Measurements from ENCODE around the gene DLG4.

Gene DLG4

DNA sequence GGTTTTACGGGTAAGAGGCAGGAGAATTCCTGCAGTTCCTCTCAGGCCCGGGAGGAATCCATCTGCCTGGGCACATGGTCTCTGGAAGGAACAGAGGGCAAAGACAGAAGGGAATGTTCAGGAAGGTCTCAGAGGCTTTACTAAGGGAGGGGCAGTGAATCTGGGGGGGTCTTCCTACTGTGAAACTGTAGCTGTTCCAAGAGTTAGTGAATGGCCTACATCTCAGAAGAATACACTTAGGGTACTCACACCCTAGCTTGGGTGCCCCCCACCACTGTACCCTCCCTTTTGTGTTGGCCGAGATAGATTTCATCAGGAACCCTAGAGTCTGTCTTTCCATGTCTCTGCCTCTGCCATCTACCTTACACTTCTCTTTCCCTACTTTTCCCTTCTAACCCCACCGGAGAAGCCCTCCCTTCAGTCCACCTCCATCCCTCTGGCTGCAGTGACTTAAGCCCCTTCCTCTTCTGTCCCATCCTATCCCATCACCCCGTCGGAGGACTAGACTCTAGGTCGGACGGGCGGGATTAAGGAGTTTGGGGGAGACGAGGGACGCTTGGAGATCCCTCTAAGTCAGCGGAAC is 316 bp downstream of the DLG4 start:
- no peaks in the 10 kb centered on the region for H3K27me3 ChIP-seq (replicated peaks)
- TF ChIP-seq, protein P1, sequence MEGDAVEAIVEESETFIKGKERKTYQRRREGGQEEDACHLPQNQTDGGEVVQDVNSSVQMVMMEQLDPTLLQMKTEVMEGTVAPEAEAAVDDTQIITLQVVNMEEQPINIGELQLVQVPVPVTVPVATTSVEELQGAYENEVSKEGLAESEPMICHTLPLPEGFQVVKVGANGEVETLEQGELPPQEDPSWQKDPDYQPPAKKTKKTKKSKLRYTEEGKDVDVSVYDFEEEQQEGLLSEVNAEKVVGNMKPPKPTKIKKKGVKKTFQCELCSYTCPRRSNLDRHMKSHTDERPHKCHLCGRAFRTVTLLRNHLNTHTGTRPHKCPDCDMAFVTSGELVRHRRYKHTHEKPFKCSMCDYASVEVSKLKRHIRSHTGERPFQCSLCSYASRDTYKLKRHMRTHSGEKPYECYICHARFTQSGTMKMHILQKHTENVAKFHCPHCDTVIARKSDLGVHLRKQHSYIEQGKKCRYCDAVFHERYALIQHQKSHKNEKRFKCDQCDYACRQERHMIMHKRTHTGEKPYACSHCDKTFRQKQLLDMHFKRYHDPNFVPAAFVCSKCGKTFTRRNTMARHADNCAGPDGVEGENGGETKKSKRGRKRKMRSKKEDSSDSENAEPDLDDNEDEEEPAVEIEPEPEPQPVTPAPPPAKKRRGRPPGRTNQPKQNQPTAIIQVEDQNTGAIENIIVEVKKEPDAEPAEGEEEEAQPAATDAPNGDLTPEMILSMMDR (IDR thresholded peaks at IDR 0.05; ENCODE audit: low read depth, low read length, missing control alignments), result no peak
- peak overlapping the region; percentile 78 for H3K4me3 ChIP-seq (ENCODE audit: low read depth, low read length)
- no peak overlapping the region for H3K27ac ChIP-seq
- DNase-seq, result no peak
- peaks cover 30% of the 10 kb centered on the region for H3K36me3 ChIP-seq (replicated peaks)
- in situ Hi-C loops (cut with HindIII; ENCODE audit: low pct_ligation_motif_present, low sequenced_read_pairs), result no loop called here

GRCh38 chr17:7218758-7219157 is 878 bp downstream of the DLG4 start:
- Histone ChIP-seq H3K27ac (no peak overlapping the region), H3K27me3 (replicated peaks) (no peaks in the 10 kb centered on the region), H3K4me3 (ENCODE audit: low read depth, low read length) (no peak overlapping the region), H3K36me3 (replicated peaks) (peaks cover 24% of the 10 kb centered on the region)
- in situ Hi-C loops (cut with HindIII; ENCODE audit: low pct_ligation_motif_present, low sequenced_read_pairs), result no loop called here
- DNase-seq, result no peak
- TF ChIP-seq, protein P1 (IDR thresholded peaks at IDR 0.05; ENCODE audit: low read depth, low read length, missing control alignments), result no peak

DNA sequence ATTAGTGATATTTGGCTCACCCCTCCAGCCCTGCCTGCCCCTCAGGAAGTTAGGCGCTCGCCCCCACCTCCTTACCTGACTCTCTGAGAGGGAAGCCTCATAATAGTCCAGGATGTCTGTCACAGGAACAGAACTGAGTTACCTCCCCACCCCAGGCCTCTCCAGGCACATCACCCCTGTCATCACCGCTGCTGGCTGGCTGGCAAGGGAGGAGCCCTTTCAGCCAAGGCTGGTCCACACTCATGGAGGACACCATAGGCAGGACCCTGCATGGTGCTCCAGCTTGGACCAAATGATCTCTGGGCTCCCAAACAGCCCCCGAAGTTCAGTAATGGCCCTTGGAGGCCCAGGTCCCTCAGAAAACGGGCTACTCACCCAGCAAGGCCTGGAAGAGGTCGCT is 1.5 kb downstream of the DLG4 start:
- TF ChIP-seq, protein P1 (IDR thresholded peaks at IDR 0.05; ENCODE audit: low read depth, low read length, missing control alignments), result no peak
- Histone ChIP-seq H3K4me3 (ENCODE audit: low read depth, low read length) (peak overlapping the region; percentile 69), H3K27ac (no peak overlapping the region), H3K36me3 (replicated peaks) (peaks cover 18% of the 10 kb centered on the region), H3K27me3 (replicated peaks) (no peaks in the 10 kb centered on the region)
- in situ Hi-C loops (cut with HindIII; ENCODE audit: low pct_ligation_motif_present, low sequenced_read_pairs), result no loop called here
- DNase-seq, result no peak

GRCh38 chr17:7217113-7217987 is 2.3 kb downstream of the DLG4 start:
- peak overlapping the region; percentile 69 for H3K4me3 ChIP-seq (ENCODE audit: low read depth, low read length)
- H3K27ac ChIP-seq, result no peak overlapping the region
- in situ Hi-C loops (cut with HindIII; ENCODE audit: low pct_ligation_motif_present, low sequenced_read_pairs), result no loop called here
- peaks cover 10% of the 10 kb centered on the region for H3K36me3 ChIP-seq (replicated peaks)
- DNase-seq, result peak; percentile 66
- TF ChIP-seq, protein P1 (IDR thresholded peaks at IDR 0.05; ENCODE audit: low read depth, low read length, missing control alignments), result no peak
- no peaks in the 10 kb centered on the region for H3K27me3 ChIP-seq (replicated peaks)

GRCh38 chr17:7216242-7217112 is 3.2 kb downstream of the DLG4 start:
- TF ChIP-seq, protein P1 (IDR thresholded peaks at IDR 0.05; ENCODE audit: low read depth, low read length, missing control alignments), result no peak
- Histone ChIP-seq H3K4me3 (ENCODE audit: low read depth, low read length) (peak overlapping the region; percentile 69), H3K36me3 (replicated peaks) (peaks cover 2% of the 10 kb centered on the region), H3K27me3 (replicated peaks) (no peaks in the 10 kb centered on the region), H3K27ac (no peak overlapping the region)
- in situ Hi-C loops (cut with HindIII; ENCODE audit: low pct_ligation_motif_present, low sequenced_read_pairs), result no loop called here
- no peak for DNase-seq
